Activated B cell treated with CpG ODN at 0.5 μM for 24 hours (primary cell): ENCODE measurements around the gene RAD51B. TPM values are rescaled to one million over a fixed set of nuclear protein-coding genes. Genes with fewer than 3 reads are reported as not detected.

Experiments used
- ATAC-seq: fragments of 200-7000 bp; cut with Tn5 transposase; one replicate; pipeline ENCODE4 v1.10.0; 2021; ENCODE audit warnings: low read depth, mild to moderate bottlenecking, moderate library complexity
- CTCF ChIA-PET: fragments of 350-600 bp; sonication (Branson Sonifier 250); formaldehyde crosslinking; loops from one replicate; lab custom pipeline; 2021; ENCODE audit warnings: antibody characterized with exemption; lab: Charles Lee
- POLR2A ChIA-PET: fragments of 350-600 bp; sonication (Branson Sonifier 250); formaldehyde crosslinking; loops from one replicate; lab custom pipeline; 2021; ENCODE audit warnings: antibody characterized with exemption; lab: Charles Lee
- DNase-seq: peaks from one replicate; pipeline ENCODE4 v3.0.0; 2022
- H3K27ac Mint-ChIP-seq: one replicate; pipeline ENCODE4 v1.8.0; 2020; ENCODE audit warnings: mixed read lengths
- H3K27me3 Mint-ChIP-seq: one replicate; pipeline ENCODE4 v1.8.0; 2021; ENCODE audit warnings: mixed read lengths
- H3K36me3 Mint-ChIP-seq: one replicate; pipeline ENCODE4 v1.8.0; 2021; ENCODE audit warnings: low read depth, mixed read lengths
- H3K4me1 Mint-ChIP-seq: one replicate; pipeline ENCODE4 v1.8.0; 2021; ENCODE audit warnings: mixed read lengths
- H3K4me3 Mint-ChIP-seq: one replicate; pipeline ENCODE4 v1.8.0; 2020; ENCODE audit warnings: mild to moderate bottlenecking, mixed read lengths
- H3K9me3 Mint-ChIP-seq: one replicate; pipeline ENCODE4 v1.8.0; 2020; ENCODE audit warnings: mixed read lengths
- intact Hi-C: fragments of 100-400 bp; cut with micrococcal nuclease; formaldehyde crosslinking; loops from one replicate; pipeline ENCODE4 v1.15.1; 2024
- total RNA-seq: library from RNA; stranded (reverse); gene quantifications from 2 replicates; pipeline ENCODE4 v1.2.3, GENCODE V29; 2022
- TF ChIP-seq, protein P1 (sequence below): fragments of 200-600 bp; IDR thresholded peaks from one replicate; pipeline ENCODE4 v1.8.0; 2022; ENCODE audit warnings: antibody characterized with exemption, mild to moderate bottlenecking

The RAD51B gene
- total RNA-seq, 1 donor from 2014 or later, result 53.9 TPM

- Mint-ChIP-seq H3K36me3 (peaks cover 13% of the 10 kb centered on the region), H3K4me3 (no peak overlapping the region), H3K27ac (no peak overlapping the region), H3K9me3 (peaks cover 14% of the 10 kb centered on the region), H3K4me1 (peaks cover 2% of the 10 kb centered on the region), H3K27me3 (no peaks in the 10 kb centered on the region)
- DNase-seq (no peak), ATAC-seq (no peak)
- ChIA-PET CTCF (no interaction called here), POLR2A (no interaction called here)
- intact Hi-C loops, result no loop called here
- TF ChIP-seq, protein P1, sequence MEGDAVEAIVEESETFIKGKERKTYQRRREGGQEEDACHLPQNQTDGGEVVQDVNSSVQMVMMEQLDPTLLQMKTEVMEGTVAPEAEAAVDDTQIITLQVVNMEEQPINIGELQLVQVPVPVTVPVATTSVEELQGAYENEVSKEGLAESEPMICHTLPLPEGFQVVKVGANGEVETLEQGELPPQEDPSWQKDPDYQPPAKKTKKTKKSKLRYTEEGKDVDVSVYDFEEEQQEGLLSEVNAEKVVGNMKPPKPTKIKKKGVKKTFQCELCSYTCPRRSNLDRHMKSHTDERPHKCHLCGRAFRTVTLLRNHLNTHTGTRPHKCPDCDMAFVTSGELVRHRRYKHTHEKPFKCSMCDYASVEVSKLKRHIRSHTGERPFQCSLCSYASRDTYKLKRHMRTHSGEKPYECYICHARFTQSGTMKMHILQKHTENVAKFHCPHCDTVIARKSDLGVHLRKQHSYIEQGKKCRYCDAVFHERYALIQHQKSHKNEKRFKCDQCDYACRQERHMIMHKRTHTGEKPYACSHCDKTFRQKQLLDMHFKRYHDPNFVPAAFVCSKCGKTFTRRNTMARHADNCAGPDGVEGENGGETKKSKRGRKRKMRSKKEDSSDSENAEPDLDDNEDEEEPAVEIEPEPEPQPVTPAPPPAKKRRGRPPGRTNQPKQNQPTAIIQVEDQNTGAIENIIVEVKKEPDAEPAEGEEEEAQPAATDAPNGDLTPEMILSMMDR, result no peak
Measured at GRCh38 chr14:68106456-68106855, 286.9 kb downstream of the RAD51B start.

- ChIA-PET POLR2A (no interaction called here), CTCF (no interaction called here)
- no peak for DNase-seq
- H3K27ac Mint-ChIP-seq, result no peak overlapping the region
- no peaks in the 10 kb centered on the region for H3K27me3 Mint-ChIP-seq
- intact Hi-C loops, result no loop called here
- peaks cover 2% of the 10 kb centered on the region for H3K4me1 Mint-ChIP-seq
- TF ChIP-seq, protein P1, result no peak
- ATAC-seq, result no peak
- peaks cover 10% of the 10 kb centered on the region for H3K36me3 Mint-ChIP-seq
- H3K9me3 Mint-ChIP-seq, result peaks cover 14% of the 10 kb centered on the region
- no peak overlapping the region for H3K4me3 Mint-ChIP-seq
Measured at GRCh38 chr14:68106905-68107304, 287.3 kb downstream of the RAD51B start.

GRCh38 chr14:68109132-68109900 lies 289.7 kb downstream of the RAD51B start:
- CTCF ChIA-PET, result no interaction called here
- Mint-ChIP-seq H3K4me1 (peaks cover 2% of the 10 kb centered on the region), H3K27me3 (no peaks in the 10 kb centered on the region), H3K36me3 (no peaks in the 10 kb centered on the region), H3K27ac (no peak overlapping the region), H3K9me3 (no peaks in the 10 kb centered on the region), H3K4me3 (no peak overlapping the region)
- POLR2A ChIA-PET, result no interaction called here
- no peak for ATAC-seq
- intact Hi-C loops, result no loop called here
- DNase-seq, result no peak
- TF ChIP-seq, protein P1, result no peak

DNA sequence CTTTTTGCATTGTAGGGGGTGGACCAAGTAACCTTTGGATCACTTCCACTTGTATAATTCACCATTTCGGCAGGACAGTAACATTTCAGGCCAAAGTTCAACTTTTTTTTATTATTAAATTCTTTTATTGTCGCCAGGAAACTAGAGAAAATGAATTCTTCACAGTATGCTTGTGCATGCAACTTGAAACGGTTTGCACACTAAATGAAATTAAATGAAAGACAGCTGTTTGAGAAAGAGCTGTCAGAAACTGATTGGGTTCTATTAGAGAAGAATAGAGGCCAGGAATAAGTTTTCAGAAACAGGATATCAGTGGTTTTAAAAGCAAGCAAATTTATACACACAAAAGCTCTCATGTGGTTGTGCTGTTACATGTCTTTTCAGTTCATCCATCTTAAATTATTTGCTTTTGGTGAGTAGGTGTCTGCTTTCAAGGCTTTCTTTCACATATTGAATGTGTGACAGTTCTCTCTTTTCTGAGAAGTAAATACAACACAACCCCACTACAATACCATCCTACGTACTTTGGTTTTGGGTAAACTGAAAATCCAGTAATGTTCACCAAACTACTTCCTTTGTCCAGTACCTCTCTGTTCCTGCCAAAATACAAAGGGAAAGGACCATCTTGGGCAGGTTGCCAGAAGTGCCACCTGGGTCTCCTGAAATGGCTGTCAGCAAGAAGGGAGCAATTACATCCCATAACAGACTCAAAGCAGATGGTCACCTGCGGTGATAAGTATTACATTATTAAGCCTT lies 291.7 kb downstream of the RAD51B start:
- TF ChIP-seq, protein P1, result no peak
- no peak overlapping the region for H3K4me3 Mint-ChIP-seq
- H3K4me1 Mint-ChIP-seq, result peaks cover 2% of the 10 kb centered on the region
- no peaks in the 10 kb centered on the region for H3K36me3 Mint-ChIP-seq
- no peaks in the 10 kb centered on the region for H3K27me3 Mint-ChIP-seq
- CTCF ChIA-PET, result no interaction called here
- DNase-seq (no peak), ATAC-seq (no peak)
- POLR2A ChIA-PET, result no interaction called here
- intact Hi-C loops, result no loop called here
- H3K27ac Mint-ChIP-seq, result no peak overlapping the region
- no peaks in the 10 kb centered on the region for H3K9me3 Mint-ChIP-seq

DNA sequence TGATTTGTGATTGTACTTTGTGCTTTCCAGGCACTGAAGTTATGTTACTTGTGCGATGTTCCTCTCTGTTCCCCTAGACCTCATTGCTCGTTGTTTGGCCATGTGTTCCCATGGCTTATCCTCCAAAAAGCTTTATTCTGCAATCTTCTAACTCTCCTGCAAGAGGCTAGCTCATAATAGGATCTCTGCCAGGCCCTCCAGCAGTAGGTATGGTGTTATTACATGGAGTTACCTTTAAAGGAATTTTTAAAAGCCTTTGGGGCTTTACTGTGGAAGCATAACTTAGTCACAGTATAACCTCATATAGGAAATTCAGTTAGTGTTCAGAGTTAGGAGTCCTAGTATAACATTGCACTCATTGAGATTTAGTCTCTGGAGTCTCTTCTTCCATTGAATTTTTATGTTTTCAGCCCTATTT lies 292.3 kb downstream of the RAD51B start:
- no peaks in the 10 kb centered on the region for H3K27me3 Mint-ChIP-seq

More for the DNA sequence above, 292.3 kb downstream of the RAD51B start:
- peaks cover 2% of the 10 kb centered on the region for H3K4me1 Mint-ChIP-seq
- TF ChIP-seq, protein P1, result no peak
- POLR2A ChIA-PET, result no interaction called here
- no peak for ATAC-seq
- intact Hi-C loops, result no loop called here
- no peak overlapping the region for H3K4me3 Mint-ChIP-seq
- H3K9me3 Mint-ChIP-seq, result no peaks in the 10 kb centered on the region
- H3K36me3 Mint-ChIP-seq, result no peaks in the 10 kb centered on the region
- DNase-seq, result no peak
- CTCF ChIA-PET, result no interaction called here
- H3K27ac Mint-ChIP-seq, result no peak overlapping the region
